BJ (cell line): ENCODE results near the gene SPNS2. TPM values are rescaled to one million over a fixed set of nuclear protein-coding genes. Genes with fewer than 3 reads are reported as not detected.

ENCODE experiments used
- CTCF ChIA-PET: fragments of 350-600 bp; formaldehyde crosslinking; extraction: SDS; loops from one replicate; lab custom pipeline; 2021; ENCODE audit warnings: antibody characterized with exemption, inconsistent platforms; lab: Yijun Ruan, JAX
- POLR2A ChIA-PET: fragments of 300-600 bp; sonication (Branson Sonifier 250); formaldehyde crosslinking; extraction: SDS; loops from one replicate; lab custom pipeline; 2021; ENCODE audit warnings: antibody characterized with exemption; lab: Charles Lee
- DNase-seq: peaks from one replicate; pipeline ENCODE4 v3.0.0-alpha.2; 2011; ENCODE audit warnings: low read depth
- H3K27me3 ChIP-seq: 2 replicates; pipeline ENCODE4 v1.6.0; 2011; ENCODE audit warnings: low read length; ENCODE audit not compliant: control insufficient read depth, insufficient read depth
- H3K36me3 ChIP-seq: 2 replicates; pipeline ENCODE4 v1.5.1; 2011; ENCODE audit warnings: low read length; ENCODE audit not compliant: control insufficient read depth, insufficient read depth
- H3K4me3 ChIP-seq: 2 replicates; pipeline ENCODE4 v1.5.1; 2011; ENCODE audit warnings: low read depth, mild to moderate bottlenecking, control low read depth, low read length
- polyA plus RNA-seq: library from polyadenylated mRNA; depleted of rRNA; stranded (reverse); fragments of >200 nt; gene quantifications from 2 replicates; pipeline ENCODE4 v1.2.3, GENCODE V29; 2011
- TF ChIP-seq, protein P1 (sequence below): IDR thresholded peaks from 2 replicates; pipeline ENCODE4 v1.5.1; 2011; ENCODE audit warnings: low read depth, mild to moderate bottlenecking, control low read depth, inconsistent platforms, low read length, moderate library complexity; ENCODE audit not compliant: insufficient read depth

SPNS2 gene
- polyA plus RNA-seq, 1 experiment = not detected

DNA sequence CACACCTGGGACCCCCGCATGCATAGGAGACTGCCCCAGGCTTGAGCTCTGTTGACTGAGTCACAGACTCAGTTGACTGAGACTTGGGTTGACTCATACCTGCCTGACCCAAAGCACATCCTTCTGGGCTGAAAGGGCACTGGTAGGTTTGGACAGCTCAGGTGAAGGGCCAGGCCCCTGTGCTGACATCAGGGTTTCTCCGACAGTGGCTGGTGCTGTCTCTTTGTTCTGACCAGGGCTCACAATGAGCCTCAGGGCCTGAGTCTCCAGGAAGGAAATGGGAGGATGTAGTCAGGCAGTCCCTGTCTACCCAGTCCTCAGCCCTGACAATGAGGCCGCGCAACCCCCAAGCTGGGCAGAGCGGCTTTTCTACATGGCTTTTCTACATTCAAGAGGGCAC is 6.5 kb downstream of the SPNS2 start:
- Histone ChIP-seq H3K36me3 (no peaks in the 10 kb centered on the region), H3K27me3 (peaks cover 28% of the 10 kb centered on the region), H3K4me3 (no peak overlapping the region)
- POLR2A ChIA-PET = no interaction called here
- no peak for DNase-seq
- TF ChIP-seq, protein P1, sequence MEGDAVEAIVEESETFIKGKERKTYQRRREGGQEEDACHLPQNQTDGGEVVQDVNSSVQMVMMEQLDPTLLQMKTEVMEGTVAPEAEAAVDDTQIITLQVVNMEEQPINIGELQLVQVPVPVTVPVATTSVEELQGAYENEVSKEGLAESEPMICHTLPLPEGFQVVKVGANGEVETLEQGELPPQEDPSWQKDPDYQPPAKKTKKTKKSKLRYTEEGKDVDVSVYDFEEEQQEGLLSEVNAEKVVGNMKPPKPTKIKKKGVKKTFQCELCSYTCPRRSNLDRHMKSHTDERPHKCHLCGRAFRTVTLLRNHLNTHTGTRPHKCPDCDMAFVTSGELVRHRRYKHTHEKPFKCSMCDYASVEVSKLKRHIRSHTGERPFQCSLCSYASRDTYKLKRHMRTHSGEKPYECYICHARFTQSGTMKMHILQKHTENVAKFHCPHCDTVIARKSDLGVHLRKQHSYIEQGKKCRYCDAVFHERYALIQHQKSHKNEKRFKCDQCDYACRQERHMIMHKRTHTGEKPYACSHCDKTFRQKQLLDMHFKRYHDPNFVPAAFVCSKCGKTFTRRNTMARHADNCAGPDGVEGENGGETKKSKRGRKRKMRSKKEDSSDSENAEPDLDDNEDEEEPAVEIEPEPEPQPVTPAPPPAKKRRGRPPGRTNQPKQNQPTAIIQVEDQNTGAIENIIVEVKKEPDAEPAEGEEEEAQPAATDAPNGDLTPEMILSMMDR = no peak
- CTCF ChIA-PET = interaction anchor here (0.9 kb wide), 1 partner anchor 17 kb away, joined by 3 read pairs; no protein-coding TSS in a partner anchor

GRCh38 chr17:4506175-4506813 is 7.6 kb downstream of the SPNS2 start:
- POLR2A ChIA-PET = no interaction called here

DNA sequence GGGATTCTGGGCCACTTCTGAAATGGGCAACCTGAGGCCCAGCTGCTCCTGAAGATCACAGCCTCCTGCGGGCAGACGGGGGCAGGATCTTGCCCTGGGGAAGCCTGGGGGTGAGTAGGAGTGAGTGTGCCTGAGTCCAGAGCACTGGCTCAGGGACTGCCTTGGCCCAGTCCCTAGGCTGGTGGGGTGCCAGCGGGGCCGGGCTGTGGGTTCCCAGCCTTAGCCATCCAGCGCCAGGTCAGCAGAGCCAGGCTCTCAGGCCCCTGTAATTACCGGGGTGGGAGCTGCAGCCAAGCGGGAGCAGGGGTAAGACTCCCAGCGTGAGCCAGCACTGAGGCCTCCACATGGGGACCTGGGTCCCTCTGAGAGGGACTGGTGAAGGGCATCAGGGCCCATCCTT is 8.2 kb downstream of the SPNS2 start:
- POLR2A ChIA-PET = no interaction called here

More at GRCh38 chr17:4506175-4506813, 7.6 kb downstream of the SPNS2 start:
- Histone ChIP-seq H3K4me3 (no peak overlapping the region), H3K36me3 (no peaks in the 10 kb centered on the region), H3K27me3 (peaks cover 28% of the 10 kb centered on the region)
- TF ChIP-seq, protein P1 = no peak
- CTCF ChIA-PET = interaction anchor here (1.1 kb wide), 2 partner anchors 12 to 16 kb away, joined by 3 to 4 read pairs; no protein-coding TSS in a partner anchor
- no peak for DNase-seq

DNA sequence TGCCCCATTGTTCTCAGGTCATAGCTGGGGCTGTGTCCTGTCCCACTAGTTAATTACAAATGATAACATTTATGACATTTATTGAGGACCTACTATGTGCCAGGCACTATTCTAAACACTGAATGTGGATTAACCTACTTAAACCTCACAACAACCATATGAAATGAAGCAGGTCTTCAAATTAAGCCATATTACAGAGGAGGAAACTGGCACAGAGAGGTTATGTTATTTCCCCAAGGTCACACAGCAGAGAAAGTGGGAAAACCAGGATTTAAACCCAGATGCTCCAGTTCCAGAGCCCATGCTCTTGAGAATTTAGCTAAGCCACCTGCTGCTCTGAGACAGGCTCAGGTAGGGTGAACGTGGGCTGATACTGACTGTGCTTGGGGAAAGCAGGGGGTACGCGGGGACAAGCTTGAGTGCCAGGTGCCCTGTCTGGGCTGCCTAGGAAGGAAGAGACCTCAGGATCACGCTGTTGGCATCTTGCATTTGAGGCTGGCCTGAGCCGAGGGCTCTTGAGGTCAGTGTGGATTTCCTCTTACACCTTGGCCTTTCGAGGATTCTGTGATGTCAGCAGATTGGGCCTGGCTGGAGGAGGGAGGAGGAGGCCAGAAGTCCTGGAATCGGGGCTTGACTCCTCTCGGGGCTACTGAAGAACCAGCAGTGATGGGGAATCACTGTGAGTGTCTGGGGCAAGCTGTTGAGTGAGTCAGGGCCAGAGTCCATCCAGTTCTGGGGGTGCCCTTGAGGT is 8.9 kb downstream of the SPNS2 start:
- ChIA-PET CTCF (interaction anchor here (1.0 to 1.1 kb wide), 3 partner anchors 11 to 59 kb away, joined by 3 to 4 read pairs (median 3); no protein-coding TSS in a partner anchor), POLR2A (no interaction called here)
- TF ChIP-seq, protein P1 = no peak
- H3K36me3 ChIP-seq = no peaks in the 10 kb centered on the region
- peaks cover 24% of the 10 kb centered on the region for H3K27me3 ChIP-seq
- DNase-seq = no peak
- no peak overlapping the region for H3K4me3 ChIP-seq

More for the DNA sequence above, 8.2 kb downstream of the SPNS2 start:
- DNase-seq = no peak
- CTCF ChIA-PET = interaction anchor here (1.1 kb wide), 2 partner anchors 12 to 15 kb away, joined by 3 to 4 read pairs; no protein-coding TSS in a partner anchor
- Histone ChIP-seq H3K27me3 (peaks cover 27% of the 10 kb centered on the region), H3K36me3 (no peaks in the 10 kb centered on the region), H3K4me3 (no peak overlapping the region)
- TF ChIP-seq, protein P1 = no peak

- POLR2A ChIA-PET = no interaction called here
- TF ChIP-seq, protein P1 = no peak
- Histone ChIP-seq H3K27me3 (peaks cover 19% of the 10 kb centered on the region), H3K4me3 (no peak overlapping the region), H3K36me3 (no peaks in the 10 kb centered on the region)
- DNase-seq = no peak
- CTCF ChIA-PET = interaction anchor here (1.0 kb wide), 1 partner anchor 58 kb away, joined by 3 read pairs; no protein-coding TSS in a partner anchor
Measured at GRCh38 chr17:4508207-4508606, 9.5 kb downstream of the SPNS2 start.
